ENCODE measurements around the gene RABGAP1.

GRCh38 chr9:123120131-123120530 is 179.3 kb downstream of the RABGAP1 start:
- no peak for TF ChIP-seq FOXA1 (IDR thresholded peaks at IDR 0.05)
- no peak for TF ChIP-seq ZNF384 (IDR thresholded peaks at IDR 0.05)
- no peak for TF ChIP-seq BHLHE40 (IDR thresholded peaks at IDR 0.05; ENCODE audit: borderline replicate concordance)
- TF ChIP-seq FOXK2 (IDR thresholded peaks at IDR 0.05): no peak
- no peak for TF ChIP-seq NFRKB (IDR thresholded peaks at IDR 0.05)
- no peak for TF ChIP-seq SUZ12 (IDR thresholded peaks at IDR 0.05)
- no peak for TF ChIP-seq PKNOX1 (IDR thresholded peaks at IDR 0.05)
- no peak for TF ChIP-seq ARNT (IDR thresholded peaks at IDR 0.05)
